NT2/D1 (cell line): Measurements from ENCODE around the gene GNG12.

Experiments
- DNase-seq: peaks from one replicate; pipeline ENCODE4 v3.0.0-alpha.2; 2011; ENCODE audit warnings: low read depth, low spot score
- H3K27me3 ChIP-seq: 2 replicates; pipeline ENCODE4 v1.6.0; 2011; ENCODE audit warnings: mild to moderate bottlenecking; ENCODE audit not compliant: insufficient read length, insufficient read depth
- H3K36me3 ChIP-seq: 2 replicates; pipeline ENCODE4 v1.6.1; 2011; ENCODE audit warnings: mild to moderate bottlenecking, low read length, mixed read lengths; ENCODE audit not compliant: insufficient read depth, insufficient read length
- H3K4me1 ChIP-seq: 2 replicates; pipeline ENCODE4 v1.5.1; 2011; ENCODE audit not compliant: insufficient read depth, insufficient read length
- H3K4me3 ChIP-seq: 2 replicates; pipeline ENCODE4 v1.5.1; 2011; ENCODE audit warnings: low read depth; ENCODE audit not compliant: insufficient read length
- H3K9ac ChIP-seq: 2 replicates; pipeline ENCODE4 v1.6.0; 2011; ENCODE audit warnings: low read depth; ENCODE audit not compliant: insufficient read length
- H3K9me3 ChIP-seq: 2 replicates; pipeline ENCODE4 v1.5.1; 2011; ENCODE audit warnings: mild to moderate bottlenecking, low read length; ENCODE audit not compliant: insufficient read depth
- SUZ12 ChIP-seq: IDR thresholded peaks from 2 replicates; pipeline ENCODE4 v1.6.1; 2011; ENCODE audit not compliant: insufficient read length, insufficient read depth; ENCODE audit errors: extremely low read depth
- YY1 ChIP-seq: IDR thresholded peaks from 2 replicates; pipeline ENCODE4 v1.6.1; 2011; ENCODE audit not compliant: insufficient read length, insufficient read depth
- ZNF274 ChIP-seq: IDR thresholded peaks from 2 replicates; pipeline ENCODE4 v1.6.1; 2011; ENCODE audit warnings: mild to moderate bottlenecking, low read depth, low read length

Gene GNG12

GRCh38 chr1:67745875-67746698, 87.2 kb downstream of the GNG12 start:
- H3K36me3 ChIP-seq = no peaks in the 10 kb centered on the region
- peak; percentile 54 for DNase-seq
- peaks cover 6% of the 10 kb centered on the region for H3K4me1 ChIP-seq
- no peak for TF ChIP-seq ZNF274
- TF ChIP-seq YY1 = no peak
- no peak for TF ChIP-seq SUZ12
- H3K27me3 ChIP-seq = no peaks in the 10 kb centered on the region
- no peaks in the 10 kb centered on the region for H3K9me3 ChIP-seq
- H3K9ac ChIP-seq = no peak overlapping the region
- no peak overlapping the region for H3K4me3 ChIP-seq

- TF ChIP-seq ZNF274 = no peak
- TF ChIP-seq SUZ12 = no peak
- no peak for TF ChIP-seq YY1
- H3K9me3 ChIP-seq = no peaks in the 10 kb centered on the region
- no peak overlapping the region for H3K4me3 ChIP-seq
- H3K4me1 ChIP-seq = no peaks in the 10 kb centered on the region
- peaks cover 2% of the 10 kb centered on the region for H3K36me3 ChIP-seq
- DNase-seq = no peak
- no peaks in the 10 kb centered on the region for H3K27me3 ChIP-seq
- H3K9ac ChIP-seq = no peak overlapping the region
These were observed 90.1 kb downstream of the GNG12 start for GRCh38 chr1:67743072-67743725.

- no peaks in the 10 kb centered on the region for H3K27me3 ChIP-seq
- H3K4me3 ChIP-seq = no peak overlapping the region
- no peak for DNase-seq
- no peaks in the 10 kb centered on the region for H3K4me1 ChIP-seq
- peaks cover 2% of the 10 kb centered on the region for H3K36me3 ChIP-seq
- H3K9ac ChIP-seq = no peak overlapping the region
- no peaks in the 10 kb centered on the region for H3K9me3 ChIP-seq
- TF ChIP-seq ZNF274 = no peak
These were observed 91.5 kb downstream of the GNG12 start for GRCh38 chr1:67741736-67742135.

- TF ChIP-seq SUZ12 (no peak), ZNF274 (no peak), YY1 (no peak)
- H3K4me3 ChIP-seq = no peak overlapping the region
- peaks cover 2% of the 10 kb centered on the region for H3K36me3 ChIP-seq
- peaks cover 5% of the 10 kb centered on the region for H3K4me1 ChIP-seq
- no peak for DNase-seq
- H3K9ac ChIP-seq = no peak overlapping the region
- no peaks in the 10 kb centered on the region for H3K9me3 ChIP-seq
- H3K27me3 ChIP-seq = no peaks in the 10 kb centered on the region
These were observed 92.1 kb downstream of the GNG12 start for GRCh38 chr1:67741121-67741520.

GRCh38 chr1:67740543-67740942, 92.7 kb downstream of the GNG12 start:
- Histone ChIP-seq H3K4me1 (peaks cover 6% of the 10 kb centered on the region), H3K9me3 (no peaks in the 10 kb centered on the region), H3K36me3 (peaks cover 2% of the 10 kb centered on the region), H3K9ac (no peak overlapping the region), H3K4me3 (no peak overlapping the region), H3K27me3 (no peaks in the 10 kb centered on the region)
- no peak for DNase-seq
- TF ChIP-seq SUZ12 (no peak), ZNF274 (no peak), YY1 (no peak)

DNA sequence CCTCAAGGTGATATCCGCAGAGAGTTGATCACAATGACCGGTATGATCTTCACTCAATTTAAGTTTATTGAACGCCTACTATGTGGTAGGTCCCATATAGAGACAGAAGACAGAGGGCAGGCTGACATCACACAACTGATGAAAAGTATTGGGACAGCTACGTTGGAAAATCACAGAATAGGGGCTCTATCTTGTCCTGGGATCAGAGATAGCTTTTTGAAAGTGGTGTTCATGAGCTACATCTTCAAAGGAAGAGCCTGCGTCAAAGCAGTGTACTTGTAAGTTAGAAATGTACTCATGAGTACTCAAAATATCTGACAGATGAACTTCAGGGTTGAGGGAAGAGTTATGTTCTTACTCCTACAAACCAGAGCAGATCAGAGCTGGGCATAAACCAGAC, 93.9 kb downstream of the GNG12 start:
- no peak for DNase-seq
- Histone ChIP-seq H3K4me1 (peaks cover 6% of the 10 kb centered on the region), H3K36me3 (peaks cover 2% of the 10 kb centered on the region), H3K9ac (no peak overlapping the region), H3K9me3 (no peaks in the 10 kb centered on the region), H3K27me3 (no peaks in the 10 kb centered on the region), H3K4me3 (no peak overlapping the region)
- TF ChIP-seq YY1 = no peak

DNA sequence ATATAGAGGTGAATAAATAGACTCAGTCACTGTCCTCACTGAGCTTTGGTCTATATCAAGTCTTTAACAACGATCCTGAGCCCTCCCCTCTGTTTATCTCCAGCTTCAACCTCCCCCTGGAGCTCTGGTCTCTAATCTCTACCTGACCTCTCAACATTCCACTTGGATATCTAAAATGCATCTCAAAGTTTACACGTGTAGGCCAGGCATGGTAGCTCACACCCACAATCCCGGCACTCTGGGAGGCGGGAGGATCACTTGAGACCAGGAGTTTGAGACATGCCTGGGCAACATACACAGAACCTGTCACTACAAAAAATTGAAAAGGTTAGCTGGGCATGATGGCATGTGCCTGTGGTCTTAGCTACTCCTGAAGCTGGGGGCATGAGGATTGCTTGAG, 94.9 kb downstream of the GNG12 start:
- Histone ChIP-seq H3K4me3 (no peak overlapping the region), H3K9me3 (no peaks in the 10 kb centered on the region), H3K27me3 (no peaks in the 10 kb centered on the region), H3K36me3 (peaks cover 2% of the 10 kb centered on the region), H3K4me1 (peaks cover 9% of the 10 kb centered on the region), H3K9ac (no peak overlapping the region)
- TF ChIP-seq ZNF274 (no peak), SUZ12 (no peak)
- DNase-seq = no peak
